CD4-positive, alpha-beta T cell (primary cell): Measurements from ENCODE around the gene OR10A4. TPM values are rescaled to one million over a fixed set of nuclear protein-coding genes. Genes with fewer than 3 reads are reported as not detected.

Experiments
- ATAC-seq: fragments of 200-7000 bp; cut with Tn5 transposase; one replicate; pipeline ENCODE4 v1.10.0; 2022; ENCODE audit warnings: mild to moderate bottlenecking; ENCODE audit not compliant: poor library complexity
- CTCF ChIA-PET: fragments of 350-600 bp; sonication (Branson Sonifier 250); formaldehyde crosslinking; loops from one replicate; lab custom pipeline; 2021; ENCODE audit warnings: antibody characterized with exemption, inconsistent platforms; lab: Charles Lee
- POLR2A ChIA-PET: fragments of 350-600 bp; sonication (Branson Sonifier 250); formaldehyde crosslinking; loops from one replicate; lab custom pipeline; 2021; ENCODE audit warnings: antibody characterized with exemption, inconsistent platforms; lab: Charles Lee
- DNase-seq, 14 experiments: peaks; one replicate each; pipeline ENCODE4 v3.0.0-alpha.2; 2013 to 2020; ENCODE audit warnings: mixed read lengths in 2 of 14
- H3K27ac ChIP-seq, 2 donors: one replicate each; pipeline versions ENCODE4 v1.5.1 to v1.7.0; 2013; ENCODE audit warnings: low read length in 2 of 2, low read depth in 1 of 2, mild to moderate bottlenecking in 1 of 2
- H3K27me3 ChIP-seq, 2 experiments: 1 replicate in 1 of 2; 2 replicates in 1 of 2; pipeline versions ENCODE4 v1.6.1 to v1.7.0; 2013; ENCODE audit warnings: low read length in 2 of 2, control low read depth in 1 of 2, mild to moderate bottlenecking in 1 of 2, moderate library complexity in 1 of 2; ENCODE audit not compliant: insufficient read depth in 2 of 2, control insufficient read depth in 1 of 2
- H3K36me3 ChIP-seq: one replicate; pipeline ENCODE4 v1.6.1; 2013; ENCODE audit warnings: low read length, control low read depth; ENCODE audit not compliant: insufficient read depth
- H3K4me1 ChIP-seq: one replicate; pipeline ENCODE4 v1.6.1; 2013; ENCODE audit warnings: low read length, control low read depth; ENCODE audit not compliant: insufficient read depth
- H3K4me3 ChIP-seq: one replicate; pipeline ENCODE4 v1.5.1; 2013; ENCODE audit warnings: mild to moderate bottlenecking, low read length, moderate library complexity
- H3K9me3 ChIP-seq, 2 experiments: 1 replicate in 1 of 2; 2 replicates in 1 of 2; pipeline versions ENCODE4 v1.6.1 to v1.7.0; 2013; ENCODE audit warnings: low read length in 2 of 2, mild to moderate bottlenecking in 2 of 2, control low read depth in 1 of 2, moderate library complexity in 1 of 2; ENCODE audit not compliant: control insufficient read depth in 1 of 2, insufficient read depth in 1 of 2
- H3K27ac Mint-ChIP-seq: one replicate; pipeline ENCODE4 v1.8.0; 2020; ENCODE audit warnings: mixed read lengths
- H3K27me3 Mint-ChIP-seq: one replicate; pipeline ENCODE4 v1.8.0; 2021; ENCODE audit warnings: mixed read lengths
- H3K36me3 Mint-ChIP-seq: one replicate; pipeline ENCODE4 v1.8.0; 2021; ENCODE audit warnings: low read depth, mixed read lengths
- H3K4me1 Mint-ChIP-seq: one replicate; pipeline ENCODE4 v1.8.0; 2021; ENCODE audit warnings: low read depth, mixed read lengths
- H3K4me3 Mint-ChIP-seq: one replicate; pipeline ENCODE4 v1.8.0; 2020; ENCODE audit warnings: mild to moderate bottlenecking, mixed read lengths
- H3K9me3 Mint-ChIP-seq: one replicate; pipeline ENCODE4 v1.8.0; 2020; ENCODE audit warnings: mixed read lengths
- intact Hi-C, 2 experiments: fragments of 100-400 bp; cut with DNase I in 1 of 2; cut with micrococcal nuclease in 1 of 2; formaldehyde crosslinking; loops; one replicate each; pipeline versions ENCODE4 v1.15.1 to v1.9.0; 2023 to 2025; cut with DNase I, micrococcal nuclease
- polyA plus RNA-seq, 2 donors: library from polyadenylated mRNA; unstranded; fragments of 120-200 nt; gene quantifications; one replicate each; pipeline ENCODE4 v1.2.1, GENCODE V29; 2013
- total RNA-seq, 174 experiments: library from RNA in 2 of 174; stranded (reverse) in 2 of 174; gene quantifications; one replicate each; pipeline ENCODE4 v1.2.3 and lab custom pipeline; 2021 to 2026
- TF ChIP-seq, protein P1 (sequence below): fragments of 200-600 bp; IDR thresholded peaks from one replicate; pipeline ENCODE4 v1.8.0; 2022; ENCODE audit warnings: antibody characterized with exemption, mild to moderate bottlenecking

Gene OR10A4, protein sequence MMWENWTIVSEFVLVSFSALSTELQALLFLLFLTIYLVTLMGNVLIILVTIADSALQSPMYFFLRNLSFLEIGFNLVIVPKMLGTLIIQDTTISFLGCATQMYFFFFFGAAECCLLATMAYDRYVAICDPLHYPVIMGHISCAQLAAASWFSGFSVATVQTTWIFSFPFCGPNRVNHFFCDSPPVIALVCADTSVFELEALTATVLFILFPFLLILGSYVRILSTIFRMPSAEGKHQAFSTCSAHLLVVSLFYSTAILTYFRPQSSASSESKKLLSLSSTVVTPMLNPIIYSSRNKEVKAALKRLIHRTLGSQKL
- total RNA-seq (not detected), total RNA-seq (lab: John Stamatoyannopoulos, UW) (0 to 0.05 (median 0) reads per million in 172 experiments)
- not detected for polyA plus RNA-seq (2013, experiment 1 of 2)
- polyA plus RNA-seq (2013, experiment 2 of 2), result not detected

DNA sequence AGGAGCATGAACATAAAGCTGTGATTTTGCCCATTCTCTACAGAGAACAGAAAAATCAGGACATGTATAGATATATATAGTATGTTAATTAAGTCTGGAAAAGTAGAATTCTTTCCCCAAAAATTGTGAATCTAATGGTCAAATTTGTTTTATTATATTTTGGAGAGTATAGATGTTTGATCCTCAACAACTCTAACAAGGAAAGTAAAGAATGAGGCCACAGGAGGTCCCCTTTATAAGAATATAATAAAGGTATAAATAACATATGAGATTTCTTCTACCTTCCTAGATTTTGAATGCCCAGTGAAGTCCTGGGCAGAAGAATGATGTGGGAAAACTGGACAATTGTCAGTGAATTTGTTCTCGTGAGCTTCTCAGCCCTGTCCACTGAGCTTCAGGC lies at the start of gene OR10A4:
TSS of gene OR10A4 (plus strand) at position 301 of the 400 bp plus-strand sequence. CDS start at position 324, 23 bp downstream.
- Mint-ChIP-seq H3K9me3 (no peaks in the 10 kb centered on the region), H3K27me3 (peaks cover 20% of the 10 kb centered on the region)
- intact Hi-C loops, result no loop called here

GRCh38 chr11:6828103-6828502 lies 48.3 kb upstream of the OR10A4 start:
- Mint-ChIP-seq H3K9me3 (no peaks in the 10 kb centered on the region), H3K4me1 (no peaks in the 10 kb centered on the region), H3K4me3 (no peak overlapping the region), H3K27me3 (peaks cover 9% of the 10 kb centered on the region), H3K27ac (no peak overlapping the region), H3K36me3 (no peaks in the 10 kb centered on the region)
- DNase-seq, result no peak
- Histone ChIP-seq H3K36me3 (no peaks in the 10 kb centered on the region), H3K4me1 (no peaks in the 10 kb centered on the region), H3K4me3 (no peak overlapping the region), H3K9me3 (no peaks in the 10 kb centered on the region), H3K27ac (no peak overlapping the region), H3K27me3 (no peaks in the 10 kb centered on the region)
- ATAC-seq, result no peak
- ChIA-PET CTCF (no interaction called here), POLR2A (no interaction called here)
- intact Hi-C loops, result no loop called here
- TF ChIP-seq, protein P1, sequence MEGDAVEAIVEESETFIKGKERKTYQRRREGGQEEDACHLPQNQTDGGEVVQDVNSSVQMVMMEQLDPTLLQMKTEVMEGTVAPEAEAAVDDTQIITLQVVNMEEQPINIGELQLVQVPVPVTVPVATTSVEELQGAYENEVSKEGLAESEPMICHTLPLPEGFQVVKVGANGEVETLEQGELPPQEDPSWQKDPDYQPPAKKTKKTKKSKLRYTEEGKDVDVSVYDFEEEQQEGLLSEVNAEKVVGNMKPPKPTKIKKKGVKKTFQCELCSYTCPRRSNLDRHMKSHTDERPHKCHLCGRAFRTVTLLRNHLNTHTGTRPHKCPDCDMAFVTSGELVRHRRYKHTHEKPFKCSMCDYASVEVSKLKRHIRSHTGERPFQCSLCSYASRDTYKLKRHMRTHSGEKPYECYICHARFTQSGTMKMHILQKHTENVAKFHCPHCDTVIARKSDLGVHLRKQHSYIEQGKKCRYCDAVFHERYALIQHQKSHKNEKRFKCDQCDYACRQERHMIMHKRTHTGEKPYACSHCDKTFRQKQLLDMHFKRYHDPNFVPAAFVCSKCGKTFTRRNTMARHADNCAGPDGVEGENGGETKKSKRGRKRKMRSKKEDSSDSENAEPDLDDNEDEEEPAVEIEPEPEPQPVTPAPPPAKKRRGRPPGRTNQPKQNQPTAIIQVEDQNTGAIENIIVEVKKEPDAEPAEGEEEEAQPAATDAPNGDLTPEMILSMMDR, result no peak

More for the DNA sequence above, at the start of gene OR10A4:
- ATAC-seq (no peak), DNase-seq (no peak)
- TF ChIP-seq, protein P1, result no peak
- no peaks in the 10 kb centered on the region for H3K36me3 Mint-ChIP-seq
- CTCF ChIA-PET, result no interaction called here
- no peak within 1 kb of the TSS for H3K4me3 Mint-ChIP-seq
- no peaks in the 10 kb centered on the region for H3K4me1 Mint-ChIP-seq
- no peaks in the 10 kb centered on the region for H3K9me3 ChIP-seq
- peaks cover 4 to 8% of the 10 kb centered on the region in 2 experiments for H3K27me3 ChIP-seq
- H3K27ac ChIP-seq, result no peak within 1 kb of the TSS
- no peaks in the 10 kb centered on the region for H3K36me3 ChIP-seq
- POLR2A ChIA-PET, result no interaction called here
- H3K4me1 ChIP-seq, result no peaks in the 10 kb centered on the region
- H3K27ac Mint-ChIP-seq, result no peak within 1 kb of the TSS
- no peak within 1 kb of the TSS for H3K4me3 ChIP-seq

DNA sequence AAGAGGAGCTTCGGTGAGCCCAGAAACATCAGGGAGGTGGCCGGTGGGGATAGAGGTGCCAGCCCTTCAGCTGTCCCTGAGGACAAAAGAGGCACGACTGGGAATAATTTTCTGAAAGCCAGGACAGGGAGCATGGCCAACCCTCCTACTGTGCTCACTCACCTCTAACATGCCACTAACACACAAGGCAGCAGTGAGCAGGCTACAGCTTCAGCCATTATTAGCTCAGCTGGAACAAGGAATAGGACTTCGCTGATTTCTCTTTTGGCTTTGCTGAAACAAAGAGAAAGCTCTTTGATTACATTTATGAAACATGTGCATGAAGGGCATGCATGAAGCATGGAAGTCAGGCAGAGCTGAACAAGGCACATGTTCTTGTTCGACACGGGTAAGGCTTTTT lies 43.1 kb upstream of the OR10A4 start:
- Histone ChIP-seq H3K9me3 (no peaks in the 10 kb centered on the region), H3K27ac (no peak overlapping the region), H3K4me1 (no peaks in the 10 kb centered on the region), H3K36me3 (no peaks in the 10 kb centered on the region), H3K4me3 (no peak overlapping the region), H3K27me3 (no peaks in the 10 kb centered on the region)
- POLR2A ChIA-PET, result no interaction called here
- DNase-seq, result no peak
- intact Hi-C loops, result no loop called here
- Mint-ChIP-seq H3K27ac (no peak overlapping the region), H3K36me3 (no peaks in the 10 kb centered on the region), H3K4me3 (no peak overlapping the region), H3K9me3 (no peaks in the 10 kb centered on the region), H3K27me3 (no peaks in the 10 kb centered on the region), H3K4me1 (no peaks in the 10 kb centered on the region)
- TF ChIP-seq, protein P1, result no peak
- no peak for ATAC-seq
- CTCF ChIA-PET, result no interaction called here
